ENCODE results near the gene GSTM2. TPM values are rescaled to one million over a fixed set of nuclear protein-coding genes. Genes with fewer than 3 reads are reported as not detected.
"Not testable (repeated sequence)": the region's sequence is repeated elsewhere in the genome, so short reads cannot be mapped to it uniquely, and the experiment has no call there.

The GSTM2 gene
- total and polyA plus RNA-seq, 3 donors from 2014 or later = 68.0 to 131 (median 83.2) TPM

- peaks cover 16% of the 10 kb centered on the region for H3K4me1 ChIP-seq
- intact Hi-C loops (cut with DNase I; ENCODE audit: low total_unique reads) = no loop called here
- no peaks in the 10 kb centered on the region for H3K27me3 ChIP-seq
- 31 to 96% methylated on average over 1 of the region's 1 CpG for WGBS, 2 donors
- no peaks in the 10 kb centered on the region for H3K36me3 ChIP-seq (ENCODE audit: low read depth, missing control alignments)
- H3K27ac ChIP-seq = no peak overlapping the region
- H3K9me3 ChIP-seq = no peaks in the 10 kb centered on the region
- no peak overlapping the region for H3K4me3 ChIP-seq
- DNase-seq = no peak
- no peak for TF ChIP-seq POLR2A (IDR thresholded peaks at IDR 0.05)
- no peak for TF ChIP-seq CTCF (IDR thresholded peaks at IDR 0.05)
Observed at GRCh38 chr1:109664671-109665070, 3.2 kb upstream of the GSTM2 start.

- peaks cover 10% of the 10 kb centered on the region for H3K4me1 ChIP-seq
- intact Hi-C loops (cut with DNase I; ENCODE audit: low total_unique reads) = no loop called here
- no peaks in the 10 kb centered on the region for H3K9me3 ChIP-seq
- H3K4me3 ChIP-seq = peak overlapping the region; percentile 52 to 74
- H3K27ac ChIP-seq = no peak overlapping the region
- 2 to 7% methylated on average over 18 to 25 of the region's 26 CpGs for WGBS, 2 donors
- TF ChIP-seq POLR2A (IDR thresholded peaks at IDR 0.05) = no peak
- no peak for TF ChIP-seq CTCF (IDR thresholded peaks at IDR 0.05)
- H3K36me3 ChIP-seq (ENCODE audit: low read depth, missing control alignments) = no peaks in the 10 kb centered on the region
- no peaks in the 10 kb centered on the region for H3K27me3 ChIP-seq
- no peak for DNase-seq
Observed at GRCh38 chr1:109668123-109668775, 392 bp downstream of the GSTM2 start.

- Histone ChIP-seq H3K27ac (no peak overlapping the region), H3K27me3 (no peaks in the 10 kb centered on the region), H3K36me3 (ENCODE audit: low read depth, missing control alignments) (no peaks in the 10 kb centered on the region), H3K4me1 (peaks cover 10% of the 10 kb centered on the region), H3K4me3 (no peak overlapping the region), H3K9me3 (no peaks in the 10 kb centered on the region)
- no peak for DNase-seq
- intact Hi-C loops (cut with DNase I; ENCODE audit: low total_unique reads) = no loop called here
- TF ChIP-seq CTCF (IDR thresholded peaks at IDR 0.05) = no peak
- no peak for TF ChIP-seq POLR2A (IDR thresholded peaks at IDR 0.05)
- WGBS, 2 donors = 72 to 73% methylated on average over 17 to 22 of the region's 22 CpGs
Observed at GRCh38 chr1:109669246-109669948, 1.5 kb downstream of the GSTM2 start.

- DNase-seq = not testable (repeated sequence)
Observed at GRCh38 chr1:109669949-109670302, 2.1 kb downstream of the GSTM2 start.

GRCh38 chr1:109671067-109671466 lies 3.2 kb downstream of the GSTM2 start:
- no peak for DNase-seq
- no peak overlapping the region for H3K27ac ChIP-seq
- no peaks in the 10 kb centered on the region for H3K36me3 ChIP-seq (ENCODE audit: low read depth, missing control alignments)
- intact Hi-C loops (cut with DNase I; ENCODE audit: low total_unique reads) = no loop called here
- no peaks in the 10 kb centered on the region for H3K9me3 ChIP-seq
- TF ChIP-seq CTCF (IDR thresholded peaks at IDR 0.05) (no peak), POLR2A (IDR thresholded peaks at IDR 0.05) (no peak)
- peaks cover 10% of the 10 kb centered on the region for H3K4me1 ChIP-seq
- H3K4me3 ChIP-seq = no peak overlapping the region
- no peaks in the 10 kb centered on the region for H3K27me3 ChIP-seq
- WGBS, 2 donors = 90 to 93% methylated on average over 5 of the region's 5 CpGs

More at GRCh38 chr1:109669949-109670302, 2.1 kb downstream of the GSTM2 start:
- H3K27ac ChIP-seq; intact Hi-C loops (cut with DNase I; ENCODE audit: low total_unique reads); H3K4me3 ChIP-seq; H3K9me3 ChIP-seq; H3K27me3 ChIP-seq; H3K36me3 ChIP-seq (ENCODE audit: low read depth, missing control alignments): not testable (repeated sequence)
- 77 to 83% methylated on average over 5 of the region's 5 CpGs for WGBS, 2 donors
- peaks cover 10% of the 10 kb centered on the region for H3K4me1 ChIP-seq

- H3K27ac ChIP-seq = not testable (repeated sequence)
Observed at GRCh38 chr1:109673861-109674260, 6.0 kb downstream of the GSTM2 start.

GRCh38 chr1:109676683-109677381 lies 9.0 kb downstream of the GSTM2 start:
- H3K4me3 ChIP-seq; H3K27ac ChIP-seq; H3K27me3 ChIP-seq; H3K9me3 ChIP-seq; H3K4me1 ChIP-seq; intact Hi-C loops (cut with DNase I; ENCODE audit: low total_unique reads); H3K36me3 ChIP-seq (ENCODE audit: low read depth, missing control alignments); DNase-seq: not testable (repeated sequence)
- WGBS, 2 donors = 89 to 93% methylated on average over 3 of the region's 3 CpGs

More at GRCh38 chr1:109673861-109674260, 6.0 kb downstream of the GSTM2 start:
- H3K36me3 ChIP-seq (ENCODE audit: low read depth, missing control alignments); intact Hi-C loops (cut with DNase I; ENCODE audit: low total_unique reads); H3K9me3 ChIP-seq; H3K27me3 ChIP-seq; H3K4me3 ChIP-seq; H3K4me1 ChIP-seq; DNase-seq: not testable (repeated sequence)
- 81 to 100% methylated on average over 2 of the region's 2 CpGs for WGBS, 2 donors

All from testis (tissue), 3 donors.